Heart right ventricle (tissue), 16 donors: ENCODE results near the gene SAPCD1. TPM values are rescaled to one million over a fixed set of nuclear protein-coding genes. Genes with fewer than 3 reads are reported as not detected.

Experiments used
- ATAC-seq, 8 donors: fragments of 200-7000 bp; cut with Tn5 transposase; one replicate each; pipeline ENCODE4 v1.9.1; 2020; ENCODE audit warnings: mild to moderate bottlenecking in 8 of 8, moderate library complexity in 8 of 8, moderate number of reproducible peaks in 1 of 8
- DNase-seq, 2 donors: peaks; one replicate each; pipeline ENCODE4 v3.0.0-alpha.2; 2020
- H3K27ac ChIP-seq, 10 donors: fragments of 200-600 bp; sonication (generic) in 2 of 10; one replicate each; pipeline versions ENCODE4 v1.5.0 to v1.8.0; 2020 to 2022; ENCODE audit warnings: mild to moderate bottlenecking in 3 of 10
- H3K27me3 ChIP-seq, 7 donors: fragments of 200-600 bp; one replicate each; pipeline ENCODE4 v1.8.0; 2021 to 2022; ENCODE audit warnings: mild to moderate bottlenecking in 2 of 7
- H3K36me3 ChIP-seq, 9 donors: fragments of 200-600 bp; sonication (generic) in 1 of 9; one replicate each; pipeline versions ENCODE4 v1.5.0 to v1.8.0; 2020 to 2022; ENCODE audit warnings: mild to moderate bottlenecking in 2 of 9
- H3K4me1 ChIP-seq, 9 donors: fragments of 200-600 bp; sonication (generic) in 1 of 9; one replicate each; pipeline versions ENCODE4 v1.5.0 to v1.8.0; 2020 to 2022; ENCODE audit warnings: mild to moderate bottlenecking in 4 of 9
- H3K4me3 ChIP-seq, 10 donors: fragments of 200-600 bp; sonication (generic) in 2 of 10; one replicate each; pipeline versions ENCODE4 v1.5.0 to v1.8.0; 2020 to 2022; ENCODE audit warnings: mild to moderate bottlenecking in 7 of 10, moderate library complexity in 2 of 10
- H3K9me3 ChIP-seq, 11 donors: fragments of 200-600 bp in 10 of 11; sonication (generic) in 2 of 11; one replicate each; pipeline versions ENCODE4 v1.5.0 to v1.8.0; 2013 to 2022; ENCODE audit warnings: mild to moderate bottlenecking in 2 of 11, control low read depth in 1 of 11, moderate library complexity in 1 of 11
- CTCF ChIP-seq, 9 donors: fragments of 200-600 bp; sonication (generic) in 2 of 9; IDR thresholded peaks; one replicate each; pipeline versions ENCODE4 v1.5.0 to v1.8.0; 2021 to 2022; ENCODE audit warnings: antibody characterized with exemption in 9 of 9, mild to moderate bottlenecking in 5 of 9, moderate library complexity in 1 of 9
- WGBS, 2 donors: extraction: QIAGEN DNeasy Blood & Tissue Kit; methylation state at CpG; one replicate each; pipeline ENCODE4 v1.1.7; 2013; ENCODE audit warnings: inconsistent platforms in 1 of 2; 5-methylcytosine and 5-hydroxymethylcytosine counted together
- intact Hi-C, 10 donors: fragments of 100-400 bp; cut with DNase I; formaldehyde crosslinking; loops; one replicate each; pipeline versions ENCODE4 v1.11.1 to v1.14.2; 2022
- polyA plus RNA-seq, 2 donors: library from polyadenylated mRNA; stranded (reverse); fragments of 200-250 nt; gene quantifications; one replicate each; pipeline ENCODE4 v1.2.3, GENCODE V29; 2013
- total RNA-seq, 10 donors: library from RNA; stranded (reverse); fragmentation: NEBNext Ultra II Directional in 3 of 10; extraction: Animal tissue kit (Norgen Biotek cat#: 25700) in 3 of 10; gene quantifications; one replicate each; pipeline versions ENCODE4 v1.2.1 to v1.2.4, GENCODE V29; 2021 to 2023
- donor health status: Arrhythmogenic right ventricular cardiomyopathy.
- donor health status: ischemic (EF 13 %, LVEDD 7.1; RV severe dilation, severe dysfunction).
- donor health status: healthy with polysubstance abuse.
- donor health status: DM: no; HTN: yes; CAD: no.
- donor health status: DM: no; HTN: no; CAD: no.
- donor health status: ischemic (EF 25% LVEDD 6.9; RV normal size, moderate dysfunction).
- donor health status: ischemic (EF 25% LVEDD 5.7; RV mildly dilated, moderate dysfunction).
- donor health status: healthy.
- donor health status: DM: yes; HTN: yes; CAD: no.
- donor health status: Ischemic cardiomyopathy.
- donor health status: ischemic (EF 35%, LVEDD 5.7; RV mildly dilated, moderate dysfunction).
- donor health status: nonischemic (EF 11% LVEDD 7.7; RV severe dilation, severe dysfunction).
- donor health status: DM: yes; HTN: yes; CAD: no.
- donor health status: PGD.
- donor health status: ischemic (EF 29% LVEDD 5.4; RV normal size, mild dysfunction).
- donor health status: nonischemic (EF 23%, LVEDD 6.1; RV moderate dilation, normal function).

SAPCD1 gene
- total and polyA plus RNA-seq, 12 donors: 0.36 to 1.9 (median 0.72) TPM; not detected in 3

DNA sequence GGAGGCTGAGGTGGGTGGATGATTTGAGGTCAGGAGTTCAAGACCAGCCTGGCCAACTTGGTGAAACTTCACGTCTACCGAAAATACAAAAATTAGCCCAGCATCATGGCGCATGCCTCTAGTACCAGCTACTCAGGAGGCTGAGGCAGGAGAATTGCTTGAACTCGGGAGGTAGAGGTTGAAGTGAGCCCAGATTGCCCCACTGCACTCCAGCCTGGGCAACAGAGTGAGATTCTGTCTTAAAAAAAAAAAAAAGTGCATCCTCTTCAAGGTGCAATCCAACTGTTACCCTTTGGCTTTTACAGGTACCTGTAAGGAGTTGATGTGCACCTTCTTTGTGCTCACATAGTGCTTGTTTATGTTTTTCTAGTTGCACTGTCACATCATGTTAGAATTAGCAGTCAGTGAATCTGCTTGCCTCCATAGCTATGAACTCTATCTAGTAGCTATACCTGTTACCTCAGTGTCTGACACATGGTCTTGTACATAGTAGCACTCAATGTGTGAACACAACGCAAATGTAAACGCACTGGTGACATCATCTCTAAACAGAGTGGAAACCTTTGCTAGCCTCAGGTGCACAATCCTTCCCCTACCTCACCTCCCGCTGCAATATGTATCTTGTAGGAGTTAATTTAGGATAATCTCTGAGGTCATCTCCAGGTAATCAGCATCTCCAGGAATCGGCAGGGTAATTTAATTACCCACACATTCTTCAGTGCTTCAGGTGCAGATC is 13.0 kb upstream of the SAPCD1 start:
- H3K4me1 ChIP-seq: no peaks in the 10 kb centered on the region
- DNase-seq (no peak), ATAC-seq (no peak)
- intact Hi-C loops: no loop called here
- TF ChIP-seq CTCF (IDR thresholded peaks at IDR 0.05): no peak
- no peak overlapping the region for H3K4me3 ChIP-seq
- no peaks in the 10 kb centered on the region for H3K27me3 ChIP-seq
- WGBS, 2 donors: 95% methylated on average over 8 of the region's 8 CpGs
- H3K27ac ChIP-seq: no peak overlapping the region
- peaks cover 0 to 8% (median 0%) of the 10 kb centered on the region in 9 donors for H3K36me3 ChIP-seq
- no peaks in the 10 kb centered on the region for H3K9me3 ChIP-seq

GRCh38 chr6:31750411-31751022 is 11.9 kb upstream of the SAPCD1 start:
- H3K27me3 ChIP-seq: no peaks in the 10 kb centered on the region
- no peak for TF ChIP-seq CTCF (IDR thresholded peaks at IDR 0.05)
- H3K9me3 ChIP-seq: no peaks in the 10 kb centered on the region
- H3K36me3 ChIP-seq: peaks cover 0 to 8% (median 0%) of the 10 kb centered on the region in 9 donors
- ATAC-seq: peak in 2 of 8 donors; percentile 53 to 58
- H3K4me3 ChIP-seq: no peak overlapping the region
- intact Hi-C loops: no loop called here
- 86 to 87% methylated on average over 7 of the region's 7 CpGs for WGBS, 2 donors
- H3K4me1 ChIP-seq: no peaks in the 10 kb centered on the region
- H3K27ac ChIP-seq: no peak overlapping the region
- DNase-seq: no peak

- Histone ChIP-seq H3K36me3 (no peaks in the 10 kb centered on the region), H3K27me3 (no peaks in the 10 kb centered on the region), H3K4me3 (no peak overlapping the region), H3K4me1 (no peaks in the 10 kb centered on the region), H3K27ac (no peak overlapping the region), H3K9me3 (no peaks in the 10 kb centered on the region)
- intact Hi-C loops: no loop called here
- DNase-seq: no peak
- WGBS, 2 donors: 77% methylated on average over 8 of the region's 8 CpGs
- no peak for TF ChIP-seq CTCF (IDR thresholded peaks at IDR 0.05)
- no peak for ATAC-seq
Measured at GRCh38 chr6:31752739-31753319, 9.6 kb upstream of the SAPCD1 start.

DNA sequence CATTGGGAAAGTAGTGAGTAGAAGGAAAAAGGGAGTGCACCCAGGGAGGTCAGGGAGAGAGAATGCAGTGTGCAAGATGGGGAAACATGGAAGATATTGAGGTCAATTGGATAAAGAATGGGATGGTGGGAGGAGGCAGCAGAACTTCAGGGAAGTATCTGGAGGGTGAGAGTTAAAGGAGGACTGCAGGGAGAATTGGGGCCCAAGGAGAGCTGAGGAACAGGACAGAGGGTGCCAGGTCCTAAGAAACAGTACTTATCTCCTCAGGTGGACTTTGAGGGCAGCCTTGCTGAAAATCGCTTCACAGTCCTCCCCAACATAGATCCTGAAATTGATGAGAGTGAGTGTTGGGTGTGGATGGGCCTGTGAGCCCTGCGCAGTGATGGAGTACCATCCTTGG is 4.2 kb upstream of the SAPCD1 start:
- DNase-seq (no peak), ATAC-seq (no peak)
- WGBS, 2 donors: 95 to 97% methylated on average over 2 of the region's 2 CpGs
- Histone ChIP-seq H3K4me3 (no peak overlapping the region), H3K9me3 (no peaks in the 10 kb centered on the region), H3K27me3 (no peaks in the 10 kb centered on the region), H3K4me1 (peaks cover 0 to 6% (median 3%) of the 10 kb centered on the region in 9 donors), H3K27ac (no peak overlapping the region), H3K36me3 (peaks cover 0 to 17% (median 0%) of the 10 kb centered on the region in 9 donors)
- TF ChIP-seq CTCF (IDR thresholded peaks at IDR 0.05): no peak
- intact Hi-C loops: no loop called here
